ENCODE measurements around the gene ANXA3.

DNA sequence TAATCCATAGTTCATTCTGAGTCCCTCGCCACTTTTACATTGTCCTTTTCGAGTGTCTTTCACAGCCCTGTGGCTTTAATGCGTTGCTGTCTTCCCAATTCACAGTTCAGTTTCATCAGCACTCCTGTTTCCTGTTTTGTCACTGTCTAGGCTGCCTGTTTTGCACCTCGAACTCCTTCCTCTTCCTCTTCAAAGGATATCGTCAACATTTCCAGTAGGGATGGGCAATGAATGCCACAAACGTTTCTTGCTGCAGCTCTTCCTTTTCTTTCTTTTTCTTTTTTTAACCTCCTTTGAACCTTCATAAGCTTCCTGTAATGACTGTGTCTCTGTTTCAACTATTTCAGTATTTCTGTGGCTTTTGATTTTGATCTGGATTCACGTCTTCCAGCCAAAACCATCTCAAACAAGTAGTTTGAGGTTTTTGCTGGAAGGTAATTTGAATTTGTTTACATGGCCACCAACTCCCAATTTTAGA lies 105.4 kb downstream of the ANXA3 start:
- TF ChIP-seq POLR2AphosphoS5 (IDR thresholded peaks at IDR 0.05), result no peak
- TF ChIP-seq, protein P1, sequence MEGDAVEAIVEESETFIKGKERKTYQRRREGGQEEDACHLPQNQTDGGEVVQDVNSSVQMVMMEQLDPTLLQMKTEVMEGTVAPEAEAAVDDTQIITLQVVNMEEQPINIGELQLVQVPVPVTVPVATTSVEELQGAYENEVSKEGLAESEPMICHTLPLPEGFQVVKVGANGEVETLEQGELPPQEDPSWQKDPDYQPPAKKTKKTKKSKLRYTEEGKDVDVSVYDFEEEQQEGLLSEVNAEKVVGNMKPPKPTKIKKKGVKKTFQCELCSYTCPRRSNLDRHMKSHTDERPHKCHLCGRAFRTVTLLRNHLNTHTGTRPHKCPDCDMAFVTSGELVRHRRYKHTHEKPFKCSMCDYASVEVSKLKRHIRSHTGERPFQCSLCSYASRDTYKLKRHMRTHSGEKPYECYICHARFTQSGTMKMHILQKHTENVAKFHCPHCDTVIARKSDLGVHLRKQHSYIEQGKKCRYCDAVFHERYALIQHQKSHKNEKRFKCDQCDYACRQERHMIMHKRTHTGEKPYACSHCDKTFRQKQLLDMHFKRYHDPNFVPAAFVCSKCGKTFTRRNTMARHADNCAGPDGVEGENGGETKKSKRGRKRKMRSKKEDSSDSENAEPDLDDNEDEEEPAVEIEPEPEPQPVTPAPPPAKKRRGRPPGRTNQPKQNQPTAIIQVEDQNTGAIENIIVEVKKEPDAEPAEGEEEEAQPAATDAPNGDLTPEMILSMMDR (IDR thresholded peaks at IDR 0.05), result no peak

Data from stomach (tissue), 4 donors.